Dendritic cell treated with granulocyte-macrophage colony-stimulating factor and Interleukin-4, amounts not matched to agents 40 ng/mL and 50 ng/mL, for 4 days (primary cell): ENCODE results near the gene CEACAM3.

ENCODE experiments used
- H3K27ac Mint-ChIP-seq: one replicate; pipeline ENCODE4 v1.8.0; 2022; ENCODE audit warnings: mild to moderate bottlenecking, mixed read lengths
- H3K27me3 Mint-ChIP-seq: one replicate; pipeline ENCODE4 v1.8.0; 2022; ENCODE audit warnings: mild to moderate bottlenecking, mixed read lengths
- H3K36me3 Mint-ChIP-seq: one replicate; pipeline ENCODE4 v1.8.0; 2022; ENCODE audit warnings: low read depth, mixed read lengths
- H3K4me1 Mint-ChIP-seq: one replicate; pipeline ENCODE4 v1.8.0; 2022; ENCODE audit warnings: low read depth, mixed read lengths
- H3K4me3 Mint-ChIP-seq: one replicate; pipeline ENCODE4 v1.8.0; 2022; ENCODE audit warnings: mild to moderate bottlenecking, moderate library complexity, mixed read lengths
- H3K9me3 Mint-ChIP-seq: one replicate; pipeline ENCODE4 v1.8.0; 2022; ENCODE audit warnings: mixed read lengths
- intact Hi-C: fragments of 100-400 bp; cut with micrococcal nuclease; formaldehyde crosslinking; loops from one replicate; pipeline ENCODE4 v1.15.0; 2022

CEACAM3 gene

DNA sequence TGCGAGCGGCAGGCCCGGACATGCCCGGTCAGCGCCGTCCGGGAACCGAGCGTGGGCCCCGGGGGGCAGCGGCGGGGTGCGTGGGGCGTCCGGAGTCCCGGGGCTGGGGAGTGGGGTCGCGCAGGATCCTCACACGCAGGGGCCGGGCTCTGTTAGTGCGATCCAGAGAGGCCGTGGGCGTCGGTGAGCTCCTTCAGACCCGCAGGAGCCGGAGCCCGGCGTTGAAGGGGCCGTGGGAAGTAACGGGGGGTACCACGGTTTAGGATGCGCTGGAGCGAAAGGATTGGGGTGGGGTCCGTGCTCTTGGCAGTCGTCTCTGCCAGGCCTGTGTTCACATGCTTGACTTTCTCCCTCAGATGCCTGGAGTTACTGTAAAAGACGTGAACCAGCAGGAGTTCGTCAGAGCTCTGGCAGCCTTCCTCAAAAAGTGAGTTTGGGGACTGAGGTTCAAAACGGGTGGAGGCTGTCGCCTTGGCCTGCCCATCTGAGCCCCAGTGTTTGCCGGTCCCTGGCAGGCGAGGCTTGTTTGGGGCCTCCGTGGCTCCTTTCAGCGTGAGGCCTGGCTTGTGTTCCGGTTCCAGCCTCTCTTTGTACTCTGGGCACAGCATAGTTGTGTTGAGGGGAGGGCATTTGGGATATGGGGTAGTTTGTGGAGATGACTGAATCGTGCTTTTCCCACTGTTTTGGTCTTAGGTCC, 64.2 kb downstream of the CEACAM3 start:
- H3K4me3 Mint-ChIP-seq, result peak overlapping the region; percentile 96
- peaks cover 51% of the 10 kb centered on the region for H3K4me1 Mint-ChIP-seq
- H3K9me3 Mint-ChIP-seq, result no peaks in the 10 kb centered on the region
- intact Hi-C loops, result no loop called here
- H3K27ac Mint-ChIP-seq, result peak overlapping the region; percentile 94
- no peaks in the 10 kb centered on the region for H3K27me3 Mint-ChIP-seq
- peaks cover 57% of the 10 kb centered on the region for H3K36me3 Mint-ChIP-seq
